Epithelial cell of esophagus (primary cell): ENCODE measurements around the gene LIAS.

ENCODE experiments used
- DNase-seq: peaks from one replicate; pipeline ENCODE4 v3.0.0; 2010; ENCODE audit warnings: low read depth
- H3K4me3 ChIP-seq: 2 replicates; pipeline ENCODE4 v1.5.1; 2011; ENCODE audit warnings: mild to moderate bottlenecking, low read length, control low read depth
- TF ChIP-seq, protein P1 (sequence below): IDR thresholded peaks from 2 replicates; pipeline ENCODE4 v1.5.1; 2011; ENCODE audit warnings: low read depth, mild to moderate bottlenecking, low read length, control low read depth, inconsistent platforms; ENCODE audit not compliant: insufficient read depth; ENCODE audit errors: missing control alignments

LIAS gene

DNA sequence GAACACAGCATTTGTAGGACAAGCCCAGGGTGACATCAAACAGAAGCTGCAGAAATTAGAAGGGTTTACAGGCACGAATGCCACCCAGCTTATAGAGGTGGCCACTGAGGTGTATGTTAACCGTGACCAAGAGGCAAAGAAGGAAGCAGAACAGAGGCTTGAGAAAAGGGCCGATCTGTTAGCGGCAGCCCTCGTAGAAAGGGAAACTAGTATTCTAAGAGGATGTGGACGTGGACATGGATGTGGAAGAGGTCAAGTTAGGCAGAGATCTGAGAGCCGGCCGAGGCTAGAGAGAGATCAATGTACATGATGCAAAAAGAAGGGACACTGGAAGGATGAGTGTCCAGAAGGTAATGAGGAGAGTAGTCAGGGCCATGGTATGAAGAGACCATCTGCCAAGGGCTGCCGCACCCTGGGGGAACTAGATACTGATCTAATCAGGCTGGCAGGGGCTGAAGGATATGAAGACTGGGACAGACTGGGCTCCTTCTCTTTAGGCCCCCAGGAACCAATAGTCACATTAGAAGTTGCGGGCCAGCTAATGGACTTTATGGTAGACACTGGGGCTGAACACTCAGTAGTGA lies 27.5 kb downstream of the LIAS start:
- DNase-seq: no peak
- no peak overlapping the region for H3K4me3 ChIP-seq
- TF ChIP-seq, protein P1, sequence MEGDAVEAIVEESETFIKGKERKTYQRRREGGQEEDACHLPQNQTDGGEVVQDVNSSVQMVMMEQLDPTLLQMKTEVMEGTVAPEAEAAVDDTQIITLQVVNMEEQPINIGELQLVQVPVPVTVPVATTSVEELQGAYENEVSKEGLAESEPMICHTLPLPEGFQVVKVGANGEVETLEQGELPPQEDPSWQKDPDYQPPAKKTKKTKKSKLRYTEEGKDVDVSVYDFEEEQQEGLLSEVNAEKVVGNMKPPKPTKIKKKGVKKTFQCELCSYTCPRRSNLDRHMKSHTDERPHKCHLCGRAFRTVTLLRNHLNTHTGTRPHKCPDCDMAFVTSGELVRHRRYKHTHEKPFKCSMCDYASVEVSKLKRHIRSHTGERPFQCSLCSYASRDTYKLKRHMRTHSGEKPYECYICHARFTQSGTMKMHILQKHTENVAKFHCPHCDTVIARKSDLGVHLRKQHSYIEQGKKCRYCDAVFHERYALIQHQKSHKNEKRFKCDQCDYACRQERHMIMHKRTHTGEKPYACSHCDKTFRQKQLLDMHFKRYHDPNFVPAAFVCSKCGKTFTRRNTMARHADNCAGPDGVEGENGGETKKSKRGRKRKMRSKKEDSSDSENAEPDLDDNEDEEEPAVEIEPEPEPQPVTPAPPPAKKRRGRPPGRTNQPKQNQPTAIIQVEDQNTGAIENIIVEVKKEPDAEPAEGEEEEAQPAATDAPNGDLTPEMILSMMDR: no peak

DNA sequence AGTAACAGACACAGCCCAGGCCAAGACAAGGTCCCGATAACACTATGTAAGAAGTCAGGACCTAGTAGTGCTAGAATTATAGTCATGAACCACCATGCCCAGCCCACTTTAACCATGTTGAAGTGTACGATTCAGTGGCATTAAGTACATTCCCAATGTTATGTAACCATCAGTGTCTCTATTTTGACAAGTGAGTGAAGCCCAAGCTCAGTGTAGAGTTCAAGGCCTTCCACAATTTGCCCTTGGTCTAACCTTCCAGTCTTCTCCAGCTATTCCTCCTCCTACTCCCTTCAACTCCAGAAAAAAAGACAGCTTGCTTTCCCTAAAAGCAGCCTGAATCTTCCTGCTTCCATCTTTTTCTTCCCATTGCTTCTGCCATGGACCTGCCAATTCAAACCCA lies 31.5 kb downstream of the LIAS start:
- TF ChIP-seq, protein P1: no peak
- no peak overlapping the region for H3K4me3 ChIP-seq
- no peak for DNase-seq

DNA sequence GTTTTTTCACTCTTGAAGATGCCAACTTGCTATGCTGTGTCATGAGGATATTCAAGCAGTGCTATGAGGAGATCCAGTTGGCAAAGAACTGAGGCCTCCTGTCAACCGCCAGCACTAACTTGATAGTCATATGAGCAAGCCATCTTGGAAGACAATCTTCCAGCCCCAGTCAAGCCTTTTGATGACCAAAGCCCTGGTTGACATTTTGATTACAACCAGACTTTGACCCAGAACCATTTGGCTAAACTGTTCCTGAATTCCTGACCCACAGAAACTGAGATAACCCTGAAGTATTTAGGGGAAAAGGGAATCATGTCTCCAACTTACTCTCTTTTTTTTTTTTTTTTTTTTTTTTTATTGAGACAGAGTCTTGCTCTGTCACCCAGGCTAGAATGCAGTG lies 35.5 kb downstream of the LIAS start:
- DNase-seq: no peak
- TF ChIP-seq, protein P1: no peak
- no peak overlapping the region for H3K4me3 ChIP-seq

DNA sequence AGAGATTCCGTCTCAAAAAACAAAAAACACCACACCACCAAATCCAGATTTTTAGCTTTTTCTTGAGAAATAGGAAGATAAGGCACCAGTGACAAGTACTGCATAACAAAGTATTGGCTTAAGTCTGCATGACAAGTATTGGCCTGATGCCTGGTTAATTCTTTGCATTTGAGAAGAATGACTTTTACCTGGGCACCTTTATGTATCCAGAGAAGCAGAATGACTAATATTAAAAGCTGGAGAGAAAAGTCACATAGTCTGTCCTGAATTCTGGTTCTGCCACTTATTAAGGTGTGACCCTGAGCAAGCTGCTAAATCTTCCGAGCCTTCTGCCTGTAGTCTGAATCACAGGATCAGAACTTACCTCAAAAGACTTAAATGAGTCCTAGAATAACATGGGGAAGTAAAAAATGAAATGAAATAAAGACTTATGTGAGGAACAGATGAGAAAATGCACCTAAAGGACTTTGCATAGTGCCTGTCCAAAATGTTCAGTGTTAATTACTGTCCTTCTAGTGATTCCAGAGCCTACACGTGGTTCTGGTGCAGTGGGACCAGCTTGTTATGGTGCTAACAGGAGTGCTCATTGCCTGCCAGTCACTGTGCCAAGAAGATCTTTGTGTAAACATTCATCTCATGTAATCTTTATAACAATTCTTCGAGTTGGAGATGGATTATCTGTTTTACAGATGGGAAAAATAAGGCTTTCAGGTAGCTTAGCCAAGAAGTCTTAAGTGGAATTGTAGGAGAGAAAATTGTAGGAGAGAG lies 36.8 kb downstream of the LIAS start:
- no peak overlapping the region for H3K4me3 ChIP-seq
- DNase-seq: peak; percentile 95
- TF ChIP-seq, protein P1: no peak

DNA sequence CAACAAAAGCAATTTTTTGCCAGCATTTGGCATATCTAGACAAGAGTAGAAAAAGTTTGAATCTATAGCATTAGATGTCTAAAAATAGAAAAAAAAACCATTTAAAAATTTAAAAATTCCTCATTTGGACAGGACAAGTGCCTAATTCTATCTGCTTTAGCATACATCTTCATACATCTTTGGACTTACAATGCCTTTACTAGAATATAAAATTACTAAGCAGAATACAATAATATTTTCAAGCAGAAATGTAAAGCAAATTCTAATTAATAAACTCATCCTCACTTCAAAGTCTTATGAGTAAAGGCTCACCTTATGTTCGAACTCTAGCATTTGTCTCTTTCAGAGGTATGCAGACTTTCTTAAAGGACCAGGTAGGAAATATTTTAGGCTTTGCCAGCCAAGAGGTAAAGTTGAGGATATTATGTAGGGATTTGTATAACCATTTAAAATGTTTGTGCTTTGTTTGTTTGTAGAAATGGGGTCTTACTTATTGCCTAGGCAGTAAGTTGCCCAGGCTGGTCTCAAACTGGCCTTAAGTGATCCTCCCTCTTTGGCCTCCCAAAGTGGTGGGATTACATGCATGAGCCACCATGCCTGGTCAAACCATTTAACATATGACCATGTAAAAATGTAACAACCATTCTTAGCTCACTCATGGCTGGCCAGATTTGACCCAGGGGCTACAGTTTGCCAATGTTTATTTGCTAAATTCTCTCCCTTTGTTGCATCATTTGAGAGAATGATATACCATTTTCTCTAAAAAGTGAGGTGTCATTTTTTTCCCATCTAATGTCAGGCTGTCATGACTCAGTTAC lies 39.3 kb downstream of the LIAS start:
- H3K4me3 ChIP-seq: no peak overlapping the region
- TF ChIP-seq, protein P1: no peak
- DNase-seq: no peak

DNA sequence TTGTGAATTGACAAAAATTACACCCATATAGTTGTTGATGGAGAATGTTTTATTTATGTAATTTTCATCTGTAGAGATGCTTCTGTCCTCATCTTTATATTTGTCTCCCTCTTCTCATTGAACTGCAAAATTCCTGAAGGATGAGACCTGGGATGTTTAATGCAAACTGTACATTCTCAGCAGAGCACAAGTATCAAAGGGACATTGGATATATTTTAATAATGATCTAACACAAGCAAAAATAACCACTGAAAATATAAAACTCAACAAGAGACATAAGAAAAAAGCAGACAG lies 39.8 kb downstream of the LIAS start:
- TF ChIP-seq, protein P1: no peak
- DNase-seq: no peak
- H3K4me3 ChIP-seq: no peak overlapping the region
